ENCODE data around the gene BTBD10. TPM values are rescaled to one million over a fixed set of nuclear protein-coding genes. Genes with fewer than 3 reads are reported as not detected.

The BTBD10 gene
- total and polyA plus RNA-seq, 2 experiments from 2014 or later, result 20.2 to 30.1 TPM

Other genes starting within 250 kb of the BTBD10 start
- 7.2 and 7.8 TPM in 2 replicates for gene BMAL1, start 185.4 kb downstream of the BTBD10 start, total RNA-seq (2014; rRNA removed; shearing (Covaris generic))
- gene BMAL1, start 185.4 kb downstream of the BTBD10 start, polyA plus RNA-seq (2016; fragmentation: Nextera tagmentation; extraction: Ambion mirVana), result 5.1 and 5.9 TPM in 2 replicates
- not detected in 2 replicates for gene PTH, start 32.8 kb upstream of the BTBD10 start, total RNA-seq (2014; rRNA removed; shearing (Covaris generic))
- not detected in 2 replicates for gene PTH, start 32.8 kb upstream of the BTBD10 start, polyA plus RNA-seq (2016; fragmentation: Nextera tagmentation; extraction: Ambion mirVana)
- gene FAR1, start 205.4 kb upstream of the BTBD10 start, total RNA-seq (2014; rRNA removed; shearing (Covaris generic)), result 76.0 and 79.5 TPM in 2 replicates
- 25.5 and 27.3 TPM in 2 replicates for gene FAR1, start 205.4 kb upstream of the BTBD10 start, polyA plus RNA-seq (2016; fragmentation: Nextera tagmentation; extraction: Ambion mirVana)